ENCODE results near the gene PLXNC1.

GRCh38 chr12:94269316-94269999 lies 121.1 kb downstream of the PLXNC1 start:
- TF ChIP-seq EZH2 (IDR thresholded peaks at IDR 0.05; ENCODE audit: insufficient read depth, poor library complexity, severe bottlenecking) = no peak
- no peak for TF ChIP-seq EZH2phosphoT487 (IDR thresholded peaks at IDR 0.05; ENCODE audit: insufficient read depth, low read depth)
